ENCODE measurements around the gene CATSPERD.
"Not testable (repeated sequence)": the region's sequence is repeated elsewhere in the genome, so short reads cannot be mapped to it uniquely, and the experiment has no call there.

Gene CATSPERD

DNA sequence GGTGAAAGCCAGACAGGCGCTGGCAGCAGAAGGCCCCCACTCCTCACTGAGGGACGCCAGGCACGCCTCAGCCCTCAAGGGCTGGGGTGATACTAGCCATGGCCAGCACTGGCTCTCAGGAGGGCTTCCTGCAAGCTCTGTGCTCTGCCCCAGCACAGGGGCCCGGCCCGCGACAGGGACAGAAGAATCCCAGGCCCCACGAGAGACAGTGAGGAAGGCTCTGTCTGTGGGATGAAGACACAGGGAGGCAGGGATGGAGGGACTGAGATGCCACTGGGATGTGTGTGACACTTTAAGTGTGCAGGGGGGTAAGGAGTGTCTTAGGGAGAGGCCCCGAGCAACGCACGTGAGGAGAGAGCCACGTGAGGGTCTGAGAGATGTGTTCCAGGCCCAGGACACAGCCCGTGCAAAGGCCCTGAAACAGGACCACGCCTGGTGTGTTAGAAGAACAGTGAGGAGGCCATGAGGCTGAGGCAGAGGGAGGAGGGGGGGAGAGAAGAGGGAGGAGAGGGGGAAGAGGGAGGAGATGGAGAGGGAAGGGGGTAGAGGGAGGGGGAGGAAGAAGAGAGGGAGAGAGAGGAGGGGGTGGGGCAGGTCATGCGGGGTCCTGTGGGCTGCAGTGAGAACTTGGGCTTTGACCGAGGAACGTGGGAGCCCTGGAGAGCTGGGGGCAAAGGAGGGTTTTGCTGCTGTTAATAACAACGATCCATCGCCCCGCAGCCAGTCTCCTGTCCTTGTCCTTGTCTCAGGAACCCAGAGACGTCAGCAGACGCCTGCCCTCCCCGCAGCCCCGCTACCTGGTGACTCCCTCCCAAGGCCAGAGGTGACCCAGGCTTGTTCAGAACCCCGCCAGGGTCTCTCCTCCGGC lies 23.2 kb upstream of the CATSPERD start:
- Histone ChIP-seq H3K4me3 (ENCODE audit: low read depth, low read length) (no peak overlapping the region), H3K36me3 (replicated peaks) (peaks cover 74% of the 10 kb centered on the region), H3K27me3 (replicated peaks) (no peaks in the 10 kb centered on the region), H3K27ac (no peak overlapping the region)
- TF ChIP-seq, protein P1, sequence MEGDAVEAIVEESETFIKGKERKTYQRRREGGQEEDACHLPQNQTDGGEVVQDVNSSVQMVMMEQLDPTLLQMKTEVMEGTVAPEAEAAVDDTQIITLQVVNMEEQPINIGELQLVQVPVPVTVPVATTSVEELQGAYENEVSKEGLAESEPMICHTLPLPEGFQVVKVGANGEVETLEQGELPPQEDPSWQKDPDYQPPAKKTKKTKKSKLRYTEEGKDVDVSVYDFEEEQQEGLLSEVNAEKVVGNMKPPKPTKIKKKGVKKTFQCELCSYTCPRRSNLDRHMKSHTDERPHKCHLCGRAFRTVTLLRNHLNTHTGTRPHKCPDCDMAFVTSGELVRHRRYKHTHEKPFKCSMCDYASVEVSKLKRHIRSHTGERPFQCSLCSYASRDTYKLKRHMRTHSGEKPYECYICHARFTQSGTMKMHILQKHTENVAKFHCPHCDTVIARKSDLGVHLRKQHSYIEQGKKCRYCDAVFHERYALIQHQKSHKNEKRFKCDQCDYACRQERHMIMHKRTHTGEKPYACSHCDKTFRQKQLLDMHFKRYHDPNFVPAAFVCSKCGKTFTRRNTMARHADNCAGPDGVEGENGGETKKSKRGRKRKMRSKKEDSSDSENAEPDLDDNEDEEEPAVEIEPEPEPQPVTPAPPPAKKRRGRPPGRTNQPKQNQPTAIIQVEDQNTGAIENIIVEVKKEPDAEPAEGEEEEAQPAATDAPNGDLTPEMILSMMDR (IDR thresholded peaks at IDR 0.05; ENCODE audit: low read depth, low read length, missing control alignments), result no peak
- DNase-seq, result no peak
- in situ Hi-C loops (cut with HindIII; ENCODE audit: low pct_ligation_motif_present, low sequenced_read_pairs), result no loop called here

DNA sequence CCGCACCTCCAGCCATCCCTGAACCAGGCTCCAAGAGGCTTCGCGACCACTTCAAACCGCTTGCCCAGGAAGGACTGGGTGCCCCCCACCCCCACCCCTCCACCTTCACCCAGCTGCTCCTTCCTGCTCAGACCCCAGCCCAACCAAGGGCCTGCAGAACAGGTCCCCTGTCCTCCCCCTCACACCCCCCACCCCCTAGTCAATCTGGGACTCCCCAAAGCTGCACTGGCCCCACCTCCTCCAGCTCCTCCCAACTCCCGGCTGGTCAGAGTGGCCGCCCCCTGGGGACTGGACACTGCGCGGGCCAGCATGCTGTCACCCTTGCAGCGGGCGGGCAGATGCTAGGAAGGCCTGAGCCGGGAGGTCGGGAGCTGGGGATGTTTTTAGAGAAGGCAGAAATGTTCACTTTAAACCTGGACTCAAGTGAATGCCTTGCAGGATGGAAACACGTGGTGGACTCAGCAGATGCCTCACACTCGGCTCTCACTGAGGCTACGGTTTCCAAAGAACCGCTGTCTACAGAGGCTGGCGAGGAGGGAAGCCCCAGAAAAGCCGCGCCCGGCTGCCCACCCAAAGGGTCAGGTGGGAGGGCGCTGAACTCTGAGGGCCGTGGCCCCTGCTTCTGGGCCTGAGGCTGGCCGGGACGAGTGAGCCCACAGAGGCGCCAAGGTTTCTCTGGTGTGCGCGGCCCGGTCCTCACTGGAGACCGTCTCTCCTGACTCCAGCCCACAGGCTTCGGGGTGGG lies 22.4 kb upstream of the CATSPERD start:
- in situ Hi-C loops (cut with HindIII; ENCODE audit: low pct_ligation_motif_present, low sequenced_read_pairs), result no loop called here
- H3K36me3 ChIP-seq (replicated peaks), result peaks cover 66% of the 10 kb centered on the region

DNA sequence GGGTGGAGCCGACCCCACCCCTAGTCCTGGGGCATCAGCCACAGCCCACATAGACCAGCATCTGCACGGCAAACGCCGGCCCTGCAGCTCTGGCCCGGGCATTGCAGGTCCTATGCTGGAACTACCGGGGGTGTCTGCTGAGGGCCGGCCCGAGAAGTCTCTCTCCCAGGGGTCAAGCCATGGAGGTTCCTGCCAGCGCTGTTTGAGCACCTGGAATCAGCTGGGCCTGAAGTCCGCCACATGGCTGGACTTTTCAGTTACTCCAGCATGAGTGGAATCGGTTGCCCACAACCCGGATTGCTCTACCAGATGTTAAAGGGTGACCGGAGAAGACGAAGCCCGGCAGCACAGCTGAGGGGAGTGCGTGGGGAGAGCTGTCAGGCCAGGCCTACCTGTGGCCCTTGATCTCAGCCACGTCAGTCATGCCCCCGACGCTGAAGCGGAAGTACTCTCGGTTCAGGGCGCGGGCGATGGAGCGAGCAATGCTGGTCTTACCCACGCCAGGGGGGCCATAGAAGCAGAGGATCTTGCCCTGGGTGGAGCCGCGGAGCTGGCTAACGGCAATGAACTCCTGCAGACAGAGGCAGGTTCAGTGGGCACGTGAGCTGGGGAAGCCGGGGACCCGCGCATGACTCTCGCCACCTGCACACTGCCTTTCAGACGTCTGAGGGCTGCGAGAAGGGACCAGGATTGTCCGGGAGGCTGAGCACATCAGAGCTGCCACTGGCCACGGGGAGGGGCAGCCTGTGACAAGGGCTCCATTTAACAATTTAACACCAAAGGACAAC lies 21.6 kb upstream of the CATSPERD start:
- Histone ChIP-seq H3K27me3 (replicated peaks) (no peaks in the 10 kb centered on the region), H3K4me3 (ENCODE audit: low read depth, low read length) (no peak overlapping the region), H3K27ac (no peak overlapping the region), H3K36me3 (replicated peaks) (peaks cover 65% of the 10 kb centered on the region)
- in situ Hi-C loops (cut with HindIII; ENCODE audit: low pct_ligation_motif_present, low sequenced_read_pairs), result no loop called here
- TF ChIP-seq, protein P1 (IDR thresholded peaks at IDR 0.05; ENCODE audit: low read depth, low read length, missing control alignments), result no peak
- DNase-seq, result no peak

More for the DNA sequence above, 22.4 kb upstream of the CATSPERD start:
- Histone ChIP-seq H3K4me3 (ENCODE audit: low read depth, low read length) (no peak overlapping the region), H3K27me3 (replicated peaks) (no peaks in the 10 kb centered on the region), H3K27ac (no peak overlapping the region)
- DNase-seq, result no peak
- TF ChIP-seq, protein P1 (IDR thresholded peaks at IDR 0.05; ENCODE audit: low read depth, low read length, missing control alignments), result no peak

DNA sequence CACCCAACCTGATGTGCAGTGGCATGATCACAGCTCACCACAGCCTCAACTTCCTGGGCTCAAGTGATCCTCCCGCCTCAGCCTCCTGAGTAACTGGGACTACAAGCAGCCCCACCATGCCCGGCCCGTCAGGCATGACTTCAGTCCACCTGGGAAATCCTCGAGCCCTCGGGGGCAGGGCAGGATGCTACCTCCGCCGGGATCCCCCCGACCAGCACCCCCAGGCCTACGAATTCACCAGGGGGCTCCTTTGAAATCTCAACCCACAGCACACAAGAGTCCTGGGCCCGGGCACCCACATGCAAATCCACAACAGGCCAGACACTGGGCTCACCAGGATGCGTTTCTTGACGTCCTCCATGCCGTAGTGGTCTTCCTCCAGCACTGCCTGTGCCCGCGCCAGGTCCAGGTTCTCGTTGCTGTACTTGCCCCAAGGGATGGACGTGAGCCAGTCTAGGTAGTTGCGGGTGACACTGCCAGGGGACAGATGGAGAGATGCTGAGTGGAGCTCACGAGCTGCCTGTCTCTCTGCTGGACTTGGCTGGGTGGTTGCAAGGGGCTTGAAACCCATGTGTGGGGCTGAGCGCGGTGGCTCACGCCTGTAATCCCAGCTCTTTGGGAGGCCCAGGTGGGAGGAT lies 19.9 kb upstream of the CATSPERD start:
- peaks cover 63% of the 10 kb centered on the region for H3K36me3 ChIP-seq (replicated peaks)
- no peak overlapping the region for H3K4me3 ChIP-seq (ENCODE audit: low read depth, low read length)
- TF ChIP-seq, protein P1 (IDR thresholded peaks at IDR 0.05; ENCODE audit: low read depth, low read length, missing control alignments), result no peak
- no peak for DNase-seq
- no peak overlapping the region for H3K27ac ChIP-seq
- no peaks in the 10 kb centered on the region for H3K27me3 ChIP-seq (replicated peaks)
- in situ Hi-C loops (cut with HindIII; ENCODE audit: low pct_ligation_motif_present, low sequenced_read_pairs), result no loop called here

DNA sequence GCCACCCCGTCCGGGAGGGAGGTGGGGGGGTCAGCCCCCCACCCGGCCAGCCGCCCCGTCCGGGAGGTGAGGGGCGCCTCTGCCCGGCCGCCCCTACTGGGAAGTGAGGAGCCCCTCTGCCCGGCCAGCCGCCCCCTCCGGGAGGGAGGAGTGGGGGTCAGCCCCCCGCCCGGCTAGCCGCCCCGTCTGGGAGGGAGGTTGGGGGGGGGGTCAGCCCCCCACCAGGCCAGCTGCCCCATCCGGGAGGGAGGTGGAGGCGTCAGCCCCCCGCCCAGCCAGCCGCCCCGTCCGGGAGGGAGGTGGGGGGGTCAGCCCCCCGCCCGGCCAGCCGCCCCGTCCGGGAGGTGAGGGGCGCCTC lies 18.4 kb upstream of the CATSPERD start:
- H3K36me3 ChIP-seq (replicated peaks), result peaks cover 63% of the 10 kb centered on the region
- H3K27ac ChIP-seq; in situ Hi-C loops (cut with HindIII; ENCODE audit: low pct_ligation_motif_present, low sequenced_read_pairs); H3K27me3 ChIP-seq (replicated peaks); DNase-seq; H3K4me3 ChIP-seq (ENCODE audit: low read depth, low read length): not testable (repeated sequence)

Data from brain microvascular endothelial cell (primary cell).